LHCN-M2 (cell line): Measurements from ENCODE around the gene DIRAS1. TPM values are rescaled to one million over a fixed set of nuclear protein-coding genes. Genes with fewer than 3 reads are reported as not detected.
"Not testable (repeated sequence)": the region's sequence is repeated elsewhere in the genome, so short reads cannot be mapped to it uniquely, and the experiment has no call there.

Experiments
- DNase-seq: peaks from one replicate; pipeline ENCODE4 v3.0.0-alpha.2; 2012; ENCODE audit warnings: low read depth
- total RNA-seq: library from RNA; depleted of rRNA; stranded (reverse); fragments of >200 nt; gene quantifications from 2 replicates; pipeline ENCODE4 v1.2.3, GENCODE V29; 2014; rRNA removed

DIRAS1 gene
- total RNA-seq, 1 experiment from 2014 or later, result 2.5 TPM

DNA sequence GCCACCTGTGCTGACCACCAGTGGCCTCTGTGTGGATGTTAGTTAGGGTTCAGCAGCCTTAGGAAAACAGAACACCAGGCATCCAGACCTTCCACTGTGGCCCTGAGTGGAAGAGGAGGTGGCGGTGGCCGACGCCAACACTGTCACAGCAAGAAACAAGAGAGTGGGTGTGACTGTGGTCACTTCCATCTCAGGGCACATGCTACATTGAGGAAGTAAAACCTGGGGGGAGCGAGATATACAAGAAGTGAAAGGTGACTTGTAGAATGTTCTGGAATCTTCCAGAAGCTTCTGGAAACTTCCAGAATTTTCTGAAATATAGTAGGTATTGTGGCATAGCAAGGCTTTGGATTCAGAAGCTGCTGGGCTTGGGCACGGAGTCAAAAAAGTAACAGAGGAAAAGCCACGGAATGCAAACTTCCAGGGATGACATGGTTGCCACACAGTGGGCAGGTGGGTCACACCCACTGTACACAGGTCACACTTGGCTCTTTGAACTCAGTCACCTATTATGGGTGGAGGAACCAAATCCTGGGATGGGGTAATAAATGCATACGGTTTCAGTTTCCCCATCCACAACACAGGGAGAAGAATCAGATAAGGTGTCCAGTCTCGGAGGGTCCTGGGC lies 43.0 kb downstream of the DIRAS1 start:
- DNase-seq, result no peak

DNA sequence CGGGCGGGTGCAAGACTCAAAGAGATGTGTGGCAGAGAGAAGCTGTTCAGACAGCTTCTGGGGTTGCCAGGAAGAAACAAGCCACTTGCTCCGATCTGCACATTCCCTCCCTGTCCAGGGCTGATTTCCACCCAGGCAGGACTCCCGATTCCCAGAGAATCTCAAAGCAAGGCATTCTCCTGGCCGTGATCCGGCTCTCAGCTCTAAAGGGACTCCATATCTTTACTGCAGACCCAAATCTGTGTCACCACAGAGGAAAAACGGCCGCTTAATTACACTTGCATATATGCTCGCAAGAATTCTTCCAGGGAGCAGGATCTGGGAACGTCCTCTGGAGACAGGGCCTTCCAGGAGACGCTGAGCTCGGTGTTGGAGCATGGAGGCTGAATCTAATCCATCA lies 44.3 kb downstream of the DIRAS1 start:
- no peak for DNase-seq

DNA sequence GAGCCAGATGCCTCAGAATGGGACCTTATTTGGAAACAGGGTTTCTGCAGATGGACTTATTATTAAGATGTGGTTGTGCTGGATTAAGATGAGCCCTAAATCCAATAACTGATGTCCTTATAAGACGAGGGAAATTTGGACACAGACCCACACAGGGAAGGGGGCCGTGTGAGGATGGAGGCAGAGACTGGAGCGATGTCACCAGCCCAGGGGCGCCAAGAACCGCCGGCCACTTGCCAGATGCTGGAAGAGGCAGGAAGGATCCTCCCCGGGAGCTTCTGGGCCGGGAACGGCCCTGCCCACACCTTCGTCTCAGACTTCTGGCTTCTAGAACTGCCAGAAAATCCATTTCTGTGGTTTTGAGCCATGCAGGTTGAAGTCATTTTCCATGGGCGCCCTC lies 45.3 kb downstream of the DIRAS1 start:
- DNase-seq, result no peak

DNA sequence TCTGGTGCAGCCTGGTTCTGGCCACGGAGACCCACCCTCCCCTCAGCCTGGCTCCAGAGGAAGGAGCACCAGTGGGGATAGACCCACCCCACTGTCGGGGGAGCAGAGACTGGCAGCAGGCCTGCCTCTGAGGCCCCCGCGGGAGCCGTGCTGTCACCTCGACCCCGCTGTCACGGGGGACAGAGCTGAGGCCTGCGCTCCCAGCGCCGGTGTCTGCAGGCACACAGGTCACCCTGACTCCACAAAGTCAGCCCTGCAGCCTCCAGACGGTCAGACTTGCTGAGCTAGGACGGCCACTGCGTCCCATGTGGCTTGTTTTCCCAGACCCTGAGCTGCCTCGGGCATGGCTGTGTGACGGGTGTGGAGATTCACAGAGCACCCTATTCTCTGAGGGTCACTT lies 51.0 kb downstream of the DIRAS1 start:
- DNase-seq, result no peak

DNA sequence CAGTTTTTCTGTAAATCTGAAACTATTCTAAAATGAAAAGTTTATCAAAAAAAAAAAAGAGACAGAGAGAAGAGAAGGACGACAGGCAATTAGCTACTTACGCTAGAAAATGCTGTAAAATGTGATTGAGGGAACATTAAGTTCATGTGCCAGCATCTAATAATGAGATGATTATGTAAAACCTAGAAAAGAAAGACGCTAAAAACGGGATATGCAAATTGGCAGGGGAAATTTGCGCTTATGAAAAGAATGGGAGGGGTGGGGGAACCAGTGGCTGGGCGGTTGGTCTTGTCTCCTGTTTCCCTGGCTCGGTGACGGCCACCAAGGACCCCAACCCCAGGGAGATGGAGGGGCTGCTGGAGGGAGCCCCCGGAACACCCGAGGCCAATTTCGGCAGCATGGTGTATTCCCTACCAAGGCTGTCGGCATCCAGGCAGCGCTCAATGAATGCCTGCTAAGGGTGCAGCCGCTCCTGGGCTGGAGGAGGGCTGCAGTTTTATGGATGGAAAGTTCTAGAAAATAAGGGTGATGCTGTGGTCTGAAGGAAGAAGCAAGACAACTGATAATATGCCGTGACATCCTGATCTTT lies 52.9 kb downstream of the DIRAS1 start:
- no peak for DNase-seq

DNA sequence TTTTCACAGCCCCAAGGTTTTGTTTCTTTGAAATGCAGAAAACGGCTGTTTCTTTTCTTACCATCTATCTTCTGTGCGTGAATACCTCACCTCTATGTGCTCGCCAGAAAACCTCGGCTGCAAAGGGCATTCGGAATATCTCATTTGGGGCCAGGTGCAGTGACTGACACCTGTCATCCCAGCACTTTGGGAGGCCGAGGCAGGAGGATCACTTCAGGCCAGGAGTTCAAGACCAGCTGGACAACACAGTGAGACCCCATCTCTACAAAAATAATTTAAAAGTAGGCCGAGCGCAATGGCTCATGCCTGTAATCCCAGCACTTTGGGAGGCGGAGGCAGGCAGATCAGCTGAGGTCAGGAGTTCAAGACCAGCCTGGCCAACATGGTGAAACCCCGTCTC lies 53.8 kb downstream of the DIRAS1 start:
- not testable (repeated sequence) for DNase-seq

DNA sequence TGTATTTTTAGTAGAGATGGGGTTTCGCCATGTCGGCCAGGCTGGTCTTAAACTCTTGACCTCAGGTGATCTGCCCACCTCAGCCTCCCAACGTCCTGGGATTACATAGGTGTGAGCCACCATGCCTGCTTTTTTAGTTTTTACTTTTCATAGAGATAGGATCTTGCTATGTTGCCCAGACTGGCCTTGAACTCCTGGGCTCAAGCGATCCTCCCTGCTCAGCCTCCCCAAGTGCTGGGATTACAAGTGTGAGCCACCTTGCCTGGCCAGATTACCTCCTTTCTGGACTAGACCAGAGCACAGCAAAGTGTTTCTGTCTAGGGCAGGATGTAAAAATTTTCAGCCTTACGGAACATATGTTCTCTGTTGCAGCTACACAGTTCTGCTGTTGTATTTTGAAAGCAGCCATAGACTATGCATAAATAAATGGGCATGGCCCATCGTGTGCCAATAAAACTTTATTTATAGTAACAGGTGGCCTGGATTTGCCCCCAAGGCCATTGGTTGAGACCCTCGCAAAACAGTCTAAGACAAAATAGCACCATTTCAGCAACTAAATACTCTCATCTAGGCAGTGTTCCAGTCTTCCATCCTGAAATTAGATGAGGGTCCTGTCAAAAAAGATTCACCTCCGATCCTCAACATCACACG lies 54.7 kb downstream of the DIRAS1 start:
- DNase-seq, result no peak

DNA sequence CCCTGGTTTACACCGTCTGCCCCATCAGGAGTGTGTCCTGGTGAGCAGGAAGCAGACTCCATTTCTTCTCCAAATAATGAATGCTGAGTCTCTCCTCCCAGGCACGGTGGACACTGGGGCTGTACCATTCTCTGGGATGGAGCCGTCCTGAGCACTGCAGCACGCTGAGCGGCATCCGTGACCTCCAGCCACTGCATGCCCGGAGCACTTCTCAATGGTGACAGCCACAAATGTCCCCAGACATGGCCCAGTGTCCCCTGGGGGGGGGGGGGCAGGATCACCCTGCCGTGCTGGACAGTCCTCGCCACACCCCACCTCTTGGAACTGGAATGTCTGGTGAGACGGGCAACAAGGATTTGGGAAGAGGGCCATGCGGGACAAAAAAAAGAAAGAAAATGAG lies 56.1 kb downstream of the DIRAS1 start:
- no peak for DNase-seq

Other genes starting within 250 kb of the DIRAS1 start
- gene GADD45B, start 245.2 kb downstream of the DIRAS1 start, total RNA-seq, result 42.6 and 49.8 TPM in 2 replicates
- gene GNG7, start 18.7 kb downstream of the DIRAS1 start, total RNA-seq, result not detected in 2 replicates
- 47.7 and 51.0 TPM in 2 replicates for gene SLC39A3, start 18.6 kb upstream of the DIRAS1 start, total RNA-seq
- gene SGTA, start 61.9 kb upstream of the DIRAS1 start, total RNA-seq, result 91.8 and 92.7 TPM in 2 replicates
- gene THOP1, start 64.1 kb upstream of the DIRAS1 start, total RNA-seq, result 207 and 274 TPM in 2 replicates
- 1.9 and 2.5 TPM in 2 replicates for gene ZNF554, start 98.5 kb upstream of the DIRAS1 start, total RNA-seq
- gene ZNF555, start 120.1 kb upstream of the DIRAS1 start, total RNA-seq, result 6.7 and 7.7 TPM in 2 replicates
- 7.4 and 8.3 TPM in 2 replicates for gene ZNF556, start 146.0 kb upstream of the DIRAS1 start, total RNA-seq
- gene ZNF57, start 179.6 kb upstream of the DIRAS1 start, total RNA-seq, result 3.9 and 4.7 TPM in 2 replicates
- gene ZNF77, start 223.6 kb upstream of the DIRAS1 start, total RNA-seq, result 2.9 and 3.3 TPM in 2 replicates